HG02678 (cell line): ENCODE data around the gene POU2F1.

Source experiments
- ATAC-seq: cut with Tn5 transposase; IDR thresholded peaks from one replicate; pipeline ENCODE4 v1.9.1; 2021; ENCODE audit warnings: mild to moderate bottlenecking, moderate library complexity; ENCODE audit not compliant: unreplicated experiment

The POU2F1 gene

DNA sequence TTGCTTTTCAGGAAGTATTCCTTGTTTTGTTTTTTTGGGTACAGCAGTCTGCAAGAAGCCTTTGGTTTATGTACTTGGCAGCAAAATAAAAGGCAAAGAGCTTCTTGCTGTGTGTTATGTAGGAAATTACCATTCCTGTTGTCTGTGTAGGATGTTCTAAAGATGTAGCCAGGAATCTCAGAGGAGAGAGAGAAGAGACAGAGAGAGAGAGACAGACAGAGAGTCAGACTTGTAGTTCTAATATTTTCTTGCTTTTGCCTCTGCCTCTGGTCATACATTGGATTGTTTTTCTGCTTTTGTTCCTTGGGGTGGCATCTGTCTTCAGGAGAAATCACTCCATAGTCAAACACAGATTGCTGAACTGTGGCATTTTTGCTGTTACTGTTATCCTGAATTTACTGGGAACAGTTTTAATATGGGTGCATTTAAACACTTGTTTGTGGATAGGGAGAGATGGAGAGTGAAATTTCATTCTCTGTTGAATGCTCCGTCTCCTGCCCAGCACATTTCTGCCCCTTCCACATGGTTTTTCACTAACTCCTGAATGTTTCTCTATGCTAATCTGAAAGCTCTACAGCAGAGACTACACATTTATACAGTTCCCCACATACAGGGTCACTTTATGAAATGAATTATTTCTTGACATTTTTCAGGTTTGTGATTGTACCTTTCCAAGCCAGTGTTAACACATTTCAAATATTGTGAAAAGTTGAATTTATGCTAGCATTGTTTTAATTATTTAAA, 49.8 kb downstream of the POU2F1 start:
- ATAC-seq: no peak

DNA sequence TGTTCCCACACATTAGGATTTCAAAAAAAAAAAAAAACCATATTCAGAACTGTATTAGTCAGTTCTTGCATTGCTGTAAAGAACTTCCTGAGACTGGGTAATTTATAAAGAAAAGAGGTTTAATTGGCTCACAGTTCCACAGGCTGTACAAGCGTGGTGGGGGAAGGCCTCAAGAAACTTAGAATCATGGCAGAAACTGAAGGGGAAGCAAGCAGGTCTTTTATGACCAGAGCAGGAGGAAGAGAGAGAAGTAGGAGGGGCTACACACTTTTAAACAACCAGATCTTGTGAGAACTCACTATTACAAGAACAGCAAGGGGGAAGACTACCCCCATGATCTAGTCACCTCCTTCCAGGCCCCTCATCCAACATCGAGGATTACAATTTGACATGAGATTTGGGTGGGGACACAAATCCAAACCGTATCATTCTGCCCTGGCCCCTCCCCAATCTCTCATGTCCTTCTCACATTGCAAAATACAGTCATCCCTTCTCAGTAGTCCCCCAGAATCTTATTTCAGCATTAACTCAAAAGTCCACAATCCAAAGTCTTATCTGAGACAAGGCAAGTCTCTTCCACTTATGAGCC, 51.8 kb downstream of the POU2F1 start:
- no peak for ATAC-seq

DNA sequence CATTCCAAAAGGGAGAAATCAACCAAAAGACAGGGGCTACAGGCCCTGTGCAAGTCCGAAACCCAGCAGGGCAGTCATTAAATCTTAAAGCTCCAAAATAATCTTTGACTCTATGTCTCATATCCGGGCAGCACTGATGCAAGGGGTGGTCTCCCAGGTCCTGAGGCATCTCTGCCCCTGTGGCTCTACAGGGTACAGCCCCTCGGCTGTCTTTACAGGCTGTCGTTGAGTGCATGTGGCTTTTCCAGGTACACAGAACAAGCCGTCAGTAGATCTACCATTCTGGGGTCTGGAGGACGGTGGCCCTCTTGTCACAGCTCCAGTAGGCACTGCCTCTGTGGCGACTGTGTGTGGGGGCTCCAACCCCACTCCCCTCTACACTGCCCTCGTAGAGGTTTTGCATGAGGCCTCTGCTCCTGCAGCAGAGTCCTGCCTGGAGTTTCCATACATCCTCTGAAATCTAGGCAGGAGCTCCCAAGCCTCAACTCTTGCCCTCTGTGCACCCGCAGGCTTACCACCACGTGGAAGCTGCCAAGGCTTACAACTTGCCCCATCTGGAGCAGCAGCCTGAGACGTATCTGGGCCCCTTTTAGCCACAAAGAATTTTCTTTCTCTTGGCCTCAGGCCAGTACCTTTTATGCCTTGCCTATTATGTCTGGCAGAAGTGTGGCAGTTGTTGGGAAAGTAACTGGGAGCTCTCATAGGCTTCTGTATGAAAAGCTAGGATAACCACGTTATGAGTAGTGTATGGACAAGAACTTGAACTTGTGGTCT, 52.5 kb downstream of the POU2F1 start:
- ATAC-seq: no peak

DNA sequence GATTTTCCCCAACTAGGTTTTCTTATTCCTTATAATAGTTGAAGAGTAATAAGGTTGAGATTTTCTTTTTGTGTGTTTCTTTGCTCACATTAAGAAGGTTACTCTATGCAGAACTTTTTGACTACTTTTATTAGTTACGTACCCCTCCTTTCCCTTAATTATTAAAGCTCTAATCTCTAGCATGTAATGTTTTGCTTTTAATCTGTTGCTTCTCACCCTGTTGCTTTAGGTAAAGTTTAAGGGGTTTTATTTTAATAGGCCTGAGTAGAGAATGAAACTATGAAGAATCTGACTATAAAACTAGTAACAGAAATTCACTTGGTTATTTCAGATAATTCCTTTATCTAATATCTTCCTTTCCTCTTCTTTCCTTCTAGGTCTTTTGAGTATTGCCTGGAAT, 53.4 kb downstream of the POU2F1 start:
- no peak for ATAC-seq

DNA sequence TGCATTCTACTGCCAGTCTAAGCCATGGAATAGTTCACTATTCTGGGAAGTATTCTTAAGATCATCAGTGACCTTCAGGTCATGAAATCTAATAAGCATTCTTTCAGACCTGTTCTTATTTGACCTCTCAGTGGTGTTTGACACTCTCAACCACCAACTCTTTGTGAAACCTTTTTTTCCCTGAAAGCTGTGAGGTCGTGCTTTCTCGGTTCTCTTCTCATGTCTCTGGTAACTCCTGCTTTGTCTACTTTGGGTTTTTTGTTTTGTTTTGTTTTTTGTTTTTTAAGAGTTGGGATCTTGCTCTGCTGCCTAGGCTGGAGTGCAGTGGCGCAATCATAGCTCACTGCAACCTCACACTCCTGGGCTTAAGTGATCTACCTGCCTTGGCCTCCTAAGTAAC, 56.3 kb downstream of the POU2F1 start:
- ATAC-seq: peak; percentile 91

DNA sequence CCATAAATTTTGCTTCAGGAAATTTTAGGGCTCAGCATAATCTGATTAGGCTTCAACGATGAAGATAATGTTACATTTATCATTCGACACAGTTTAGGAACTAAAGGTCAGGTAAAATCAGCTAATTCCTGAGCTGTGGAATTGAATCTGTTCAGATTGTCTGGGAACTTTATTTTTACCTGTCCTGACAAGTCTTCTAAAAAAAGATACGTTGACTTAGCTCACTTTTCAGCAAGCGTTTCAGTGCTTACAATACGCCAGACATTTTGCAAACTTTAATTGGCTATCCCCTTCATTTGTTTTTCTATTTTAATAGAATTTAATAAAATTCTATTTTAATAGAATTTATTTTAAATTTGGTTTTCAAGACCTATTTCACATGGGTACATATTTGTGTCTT, 57.8 kb downstream of the POU2F1 start:
- no peak for ATAC-seq

DNA sequence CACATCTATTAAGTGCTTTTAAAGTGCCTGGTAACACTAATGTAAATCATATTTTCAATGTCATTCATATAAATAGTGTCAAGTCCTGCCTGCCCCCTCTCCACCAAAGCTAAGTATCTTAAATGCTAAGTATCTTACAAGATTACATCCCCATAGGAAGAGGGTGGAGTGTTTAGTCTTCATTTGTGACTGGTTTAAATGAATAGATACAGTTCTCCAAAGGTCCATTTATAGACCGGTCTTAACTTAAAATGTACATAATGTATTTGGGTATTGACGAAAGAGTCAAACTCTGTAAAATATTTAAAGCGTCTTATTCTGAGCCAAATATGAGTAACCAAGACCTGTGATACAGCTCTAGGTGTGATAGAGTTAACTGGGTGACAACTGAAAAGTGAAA, 60.2 kb downstream of the POU2F1 start:
- ATAC-seq: no peak

DNA sequence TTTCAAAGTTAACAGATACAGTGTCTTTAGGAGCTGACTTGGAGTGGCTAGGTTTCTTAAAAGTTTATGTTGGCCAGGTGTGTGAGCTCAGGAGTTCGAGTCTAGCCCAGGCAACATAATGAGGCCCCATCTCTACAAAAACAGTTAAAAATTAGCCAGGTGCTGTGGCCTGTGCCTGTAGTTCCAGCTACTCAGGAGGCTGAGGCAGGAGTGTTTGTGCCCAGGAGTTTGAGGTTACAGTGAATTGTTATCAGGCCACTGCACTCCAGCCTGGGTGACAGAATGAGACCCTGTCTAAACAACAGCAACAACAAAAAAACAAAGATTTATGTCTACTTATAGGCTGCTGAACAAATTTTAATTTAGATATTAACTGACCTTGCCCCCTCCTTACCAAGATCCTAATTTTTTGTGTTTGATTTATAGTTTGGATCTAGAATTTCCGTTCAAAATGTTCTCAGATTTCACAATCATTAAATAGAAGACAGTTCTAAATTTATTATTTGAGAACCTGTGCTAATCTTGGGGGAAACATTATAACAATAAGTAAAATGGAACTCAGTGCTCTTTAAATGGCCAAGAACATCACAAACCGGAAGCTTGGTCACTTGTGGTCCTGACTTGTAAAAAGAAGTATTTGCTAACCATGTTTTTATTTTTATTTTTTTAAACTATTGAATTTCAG, 67.8 kb downstream of the POU2F1 start:
- no peak for ATAC-seq

DNA sequence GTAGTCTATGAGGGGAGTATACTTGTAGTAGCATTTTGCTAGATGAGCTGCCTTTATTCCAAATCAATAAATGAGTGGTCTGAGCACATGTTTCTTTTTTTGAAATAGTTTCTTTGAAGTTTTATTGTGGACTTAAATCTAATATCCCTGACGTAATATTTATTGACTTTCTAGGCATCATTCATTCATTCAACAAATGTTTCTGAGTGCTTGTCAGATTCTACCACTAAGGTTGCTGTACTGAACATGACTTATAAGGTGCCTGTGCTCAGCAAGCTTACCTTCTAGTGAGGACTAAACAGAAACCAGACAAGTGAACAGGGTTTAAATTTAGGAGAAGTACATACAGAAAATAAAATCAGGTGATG, 68.4 kb downstream of the POU2F1 start:
- no peak for ATAC-seq

DNA sequence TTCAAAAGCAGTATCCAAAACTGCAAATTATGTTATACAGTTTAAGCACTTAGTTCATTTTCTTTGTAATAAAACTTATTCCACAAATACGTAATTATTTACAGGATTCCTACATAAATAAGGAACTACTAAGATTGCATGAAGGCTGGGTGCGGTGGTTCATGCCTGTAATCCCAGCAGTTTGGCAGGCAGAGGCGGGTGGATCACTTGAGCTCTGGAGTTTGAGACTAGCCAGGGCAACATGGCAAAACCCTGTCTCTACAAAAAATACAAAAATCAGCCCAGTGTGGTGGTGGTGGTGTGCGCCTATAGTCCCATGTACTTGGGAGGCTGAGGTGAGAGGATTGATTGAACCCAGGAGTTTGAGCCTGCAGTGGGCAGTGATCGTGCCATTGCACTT, 69.3 kb downstream of the POU2F1 start:
- ATAC-seq: no peak

DNA sequence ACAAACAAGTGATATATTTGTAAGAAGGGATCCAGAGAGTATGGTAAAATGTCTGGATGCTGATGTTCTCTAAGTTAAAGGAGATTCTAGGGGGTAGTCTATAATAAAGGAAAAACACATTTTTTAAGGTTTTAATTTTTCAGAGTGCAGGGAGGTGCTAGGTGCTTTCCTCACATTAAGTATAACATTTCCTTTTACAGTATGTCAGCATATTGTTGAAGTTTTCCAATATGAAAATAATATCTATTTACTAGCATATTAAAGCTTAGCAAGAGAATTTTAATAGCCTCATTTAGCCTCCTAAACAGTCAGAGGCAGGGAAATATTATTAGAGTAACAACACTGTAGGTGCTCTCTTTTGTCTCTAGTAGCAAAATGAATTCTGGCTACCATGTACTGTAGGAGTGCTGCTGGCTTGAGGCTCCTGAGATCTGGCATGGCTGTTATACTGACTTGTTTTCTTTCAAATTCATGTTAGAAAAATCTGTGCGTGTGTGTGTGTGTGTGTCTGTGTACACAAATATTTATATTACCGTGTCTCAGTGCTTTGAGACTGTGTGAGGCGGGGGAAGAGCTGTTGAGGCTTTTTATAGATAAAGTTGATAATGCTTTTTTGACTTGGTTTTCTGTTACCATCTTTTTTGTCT, 71.0 kb downstream of the POU2F1 start:
- ATAC-seq: no peak

DNA sequence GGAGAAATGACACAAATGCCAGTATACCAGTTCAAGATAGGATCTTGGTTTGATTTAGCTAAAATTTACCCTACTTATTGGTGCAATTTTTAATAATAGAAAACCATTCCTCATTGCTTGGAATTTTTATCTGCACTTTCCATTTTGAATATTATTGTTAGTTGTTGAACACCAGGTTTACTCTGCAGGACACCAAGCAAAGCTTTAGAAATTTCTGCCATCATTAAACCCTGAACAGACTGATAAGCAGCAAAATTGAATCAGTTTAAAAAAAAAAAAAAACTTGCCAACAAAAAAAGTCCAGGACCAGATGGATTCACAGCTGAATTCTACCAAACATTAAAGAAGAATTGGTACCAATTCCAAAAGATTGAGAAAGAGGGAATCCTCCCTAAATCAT, 71.5 kb downstream of the POU2F1 start:
- ATAC-seq: no peak

DNA sequence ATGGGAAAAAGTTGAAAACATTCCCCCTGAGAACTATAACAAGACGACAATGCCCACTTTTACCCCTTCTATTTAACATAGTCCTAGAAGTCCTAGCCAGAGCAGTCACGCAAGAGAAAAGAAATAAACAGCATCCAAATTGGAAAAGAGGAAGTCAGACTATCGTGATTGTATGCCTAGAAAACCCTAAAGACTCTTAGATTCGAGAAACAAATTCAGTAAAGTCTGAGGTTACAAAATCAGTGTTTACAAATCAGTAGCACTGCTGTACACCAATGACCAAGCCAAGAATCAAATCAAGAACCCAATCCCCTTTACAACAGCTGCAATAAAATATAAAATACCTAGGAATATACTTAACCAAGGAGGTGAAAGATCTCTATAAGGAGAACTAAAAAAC, 72.4 kb downstream of the POU2F1 start:
- ATAC-seq: no peak

DNA sequence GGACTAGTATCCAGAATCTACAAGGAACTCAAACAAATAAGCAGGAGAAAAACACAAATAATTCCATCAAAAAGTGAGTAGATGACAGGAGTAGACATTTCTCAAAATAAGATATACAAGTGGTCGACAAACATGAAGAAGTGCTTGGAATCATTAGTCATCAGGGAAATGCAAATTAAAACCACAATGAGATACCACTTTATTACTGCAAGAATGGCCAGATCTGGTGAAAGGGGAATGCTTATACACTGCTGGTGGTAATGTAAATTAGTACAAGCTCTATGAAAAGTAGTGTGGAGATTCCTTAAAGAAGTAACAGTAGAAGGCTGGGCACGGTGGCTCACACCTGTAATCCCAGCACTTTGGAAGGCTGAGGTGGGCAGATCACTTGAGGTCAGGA, 73.8 kb downstream of the POU2F1 start:
- ATAC-seq: no peak

DNA sequence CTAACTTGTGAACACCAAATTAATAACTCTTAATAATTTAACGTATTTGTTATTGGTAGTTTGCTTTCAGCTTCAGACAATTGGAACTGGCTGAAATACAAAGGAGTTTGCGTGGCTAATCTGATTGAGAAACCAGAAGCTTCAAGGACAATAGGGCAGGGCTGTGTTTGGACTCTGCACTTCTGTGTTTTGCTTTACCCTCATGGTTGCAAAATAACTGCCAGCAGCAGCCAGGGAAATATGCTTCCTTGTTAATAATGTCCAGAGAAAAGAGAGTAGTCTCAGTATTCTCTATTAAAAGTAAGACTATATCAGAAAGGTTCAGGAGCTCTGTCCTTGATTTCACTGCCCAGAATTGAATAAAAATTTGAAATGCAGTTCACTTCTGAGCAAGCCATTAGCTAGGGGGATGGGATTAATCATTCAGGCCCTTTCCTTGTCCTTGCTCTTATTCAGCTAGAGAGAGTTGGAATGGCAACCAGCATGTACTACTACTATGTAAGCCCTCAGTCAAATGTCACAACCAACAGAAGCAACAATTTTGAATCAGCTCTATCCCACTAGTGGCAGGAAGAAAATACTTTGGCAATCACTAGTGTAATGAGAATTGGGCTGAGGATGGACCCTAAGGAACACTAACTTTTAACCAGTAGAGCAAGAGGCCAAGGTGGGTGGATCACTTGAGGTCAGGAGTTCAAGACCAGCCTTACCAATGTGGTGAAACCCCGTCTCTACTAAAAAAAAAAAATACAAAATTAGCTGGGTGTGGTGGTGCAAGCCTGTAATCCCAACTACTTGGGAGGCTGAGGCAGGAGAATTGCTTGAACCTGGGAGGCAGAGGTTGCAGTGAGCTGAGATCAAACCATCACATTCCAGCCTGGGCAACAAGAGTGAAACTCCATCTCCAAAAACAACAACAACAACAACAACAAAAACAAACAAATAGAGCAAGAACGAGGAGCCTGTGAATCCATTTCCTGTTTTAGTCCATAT, 76.8 kb downstream of the POU2F1 start:
- ATAC-seq: no peak

DNA sequence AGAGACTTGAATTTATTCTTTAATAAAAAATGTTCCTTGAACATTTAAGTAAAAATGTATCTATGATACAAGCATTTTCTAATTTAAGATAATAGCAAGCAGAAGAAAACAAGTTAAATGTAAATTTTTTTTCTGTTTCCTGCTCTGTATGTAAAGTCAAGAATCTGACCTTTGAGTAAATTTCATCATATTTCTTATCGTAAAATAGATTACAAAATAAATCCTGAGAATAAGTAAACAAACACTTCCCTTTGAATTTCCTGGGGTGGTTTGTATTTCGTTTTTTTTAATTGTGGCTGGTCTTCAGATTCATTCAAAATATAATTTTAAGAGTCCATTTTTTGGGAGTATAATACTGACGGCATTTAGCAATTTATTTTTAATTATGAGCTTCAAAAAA, 77.6 kb downstream of the POU2F1 start:
- no peak for ATAC-seq

DNA sequence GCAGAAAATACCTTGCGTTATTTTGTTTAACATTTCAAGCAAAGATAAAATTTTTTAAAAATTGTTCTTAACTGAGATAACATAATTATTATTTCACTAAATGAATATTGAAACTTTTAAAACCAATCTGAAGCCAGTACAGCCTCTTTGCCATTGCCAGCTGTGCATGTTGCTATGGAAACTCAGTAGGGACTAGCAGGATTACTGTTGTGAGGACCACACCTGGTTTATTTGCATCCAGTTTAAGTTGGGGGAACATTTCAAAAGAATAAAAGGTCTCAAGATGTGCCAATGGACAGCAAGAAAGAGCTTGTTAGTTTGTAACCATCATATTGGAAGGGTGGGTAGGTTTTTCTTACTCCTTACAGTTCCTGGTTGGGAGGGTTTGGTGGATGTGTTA, 80.7 kb downstream of the POU2F1 start:
- no peak for ATAC-seq

DNA sequence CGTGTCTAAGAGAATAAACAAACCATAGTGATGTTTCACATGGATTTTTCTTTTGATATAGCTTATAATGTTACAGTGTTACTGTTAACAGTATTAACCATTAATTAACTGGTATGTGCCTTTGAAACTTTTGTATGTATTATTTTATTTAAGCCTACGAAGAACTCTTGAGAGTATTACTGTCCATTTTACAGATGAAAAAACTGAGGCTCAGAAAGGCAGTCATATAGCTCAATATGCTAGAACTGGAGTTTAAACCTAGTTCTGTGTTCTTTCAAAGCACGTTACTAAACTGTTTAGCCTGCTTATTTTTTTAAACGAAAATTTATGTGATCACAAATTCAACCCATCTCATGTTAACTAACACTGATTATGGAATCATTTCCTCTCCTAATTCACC, 83.5 kb downstream of the POU2F1 start:
- ATAC-seq: no peak

DNA sequence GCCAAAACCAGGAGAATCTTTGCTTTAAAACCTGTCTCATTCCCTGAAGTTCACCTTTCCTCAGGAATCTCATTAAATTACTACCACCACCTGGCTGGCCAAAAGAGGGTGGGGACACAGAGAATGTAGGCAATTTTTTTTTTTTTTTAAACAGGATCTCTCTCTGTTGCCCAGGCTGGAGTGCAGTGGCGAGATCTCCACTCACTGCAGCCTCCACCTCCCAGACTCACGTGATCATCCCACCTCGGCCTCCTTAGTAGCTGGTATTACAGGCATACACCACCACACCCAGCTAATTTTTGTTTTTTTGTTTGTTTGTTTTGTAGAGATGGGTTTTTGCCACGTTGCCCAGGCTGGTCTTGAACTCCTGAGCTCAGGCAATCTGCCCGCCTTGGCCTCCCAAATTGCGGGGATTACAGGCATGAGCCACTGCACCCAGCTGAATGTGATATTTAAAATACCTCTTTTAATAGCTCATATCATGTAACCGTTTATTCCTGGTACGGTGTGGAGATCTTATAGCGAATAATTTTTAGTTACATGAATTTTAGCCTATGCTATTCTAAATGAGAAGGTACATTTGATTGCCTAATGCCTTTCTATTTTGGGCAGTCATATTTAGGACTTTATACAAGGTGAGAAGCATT, 84.5 kb downstream of the POU2F1 start:
- ATAC-seq: no peak
